GM13977 (cell line): ENCODE measurements around the gene PTAR1.
A peak's percentile ranks its signal among the peaks of the same experiment; 100 is the strongest.
"Not testable (repeated sequence)": the region's sequence is repeated elsewhere in the genome, so short reads cannot be mapped to it uniquely, and the experiment has no call there.

Experiments
- DNase-seq: peaks from one replicate; pipeline ENCODE4 v3.0.0; 2012; ENCODE audit warnings: low spot score
- CTCF ChIP-seq: IDR thresholded peaks from 2 replicates; pipeline ENCODE4 v1.5.1; 2012; ENCODE audit warnings: mild to moderate bottlenecking, control low read depth; ENCODE audit not compliant: insufficient read depth; ENCODE audit errors: extremely low read depth, missing control alignments
- in situ Hi-C: fragments of 300-500 bp; cut with MboI; formaldehyde crosslinking; loops from one replicate; pipeline ENCODE4 v1.12.0; 2022; ENCODE audit warnings: low sequenced_read_pairs, low pct_unique_long_range_greater_than_20kb, mixed read lengths, inconsistent platforms; ENCODE audit not compliant: unreplicated experiment

PTAR1 gene, protein sequence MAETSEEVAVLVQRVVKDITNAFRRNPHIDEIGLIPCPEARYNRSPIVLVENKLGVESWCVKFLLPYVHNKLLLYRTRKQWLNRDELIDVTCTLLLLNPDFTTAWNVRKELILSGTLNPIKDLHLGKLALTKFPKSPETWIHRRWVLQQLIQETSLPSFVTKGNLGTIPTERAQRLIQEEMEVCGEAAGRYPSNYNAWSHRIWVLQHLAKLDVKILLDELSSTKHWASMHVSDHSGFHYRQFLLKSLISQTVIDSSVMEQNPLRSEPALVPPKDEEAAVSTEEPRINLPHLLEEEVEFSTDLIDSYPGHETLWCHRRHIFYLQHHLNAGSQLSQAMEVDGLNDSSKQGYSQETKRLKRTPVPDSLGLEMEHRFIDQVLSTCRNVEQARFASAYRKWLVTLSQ

DNA sequence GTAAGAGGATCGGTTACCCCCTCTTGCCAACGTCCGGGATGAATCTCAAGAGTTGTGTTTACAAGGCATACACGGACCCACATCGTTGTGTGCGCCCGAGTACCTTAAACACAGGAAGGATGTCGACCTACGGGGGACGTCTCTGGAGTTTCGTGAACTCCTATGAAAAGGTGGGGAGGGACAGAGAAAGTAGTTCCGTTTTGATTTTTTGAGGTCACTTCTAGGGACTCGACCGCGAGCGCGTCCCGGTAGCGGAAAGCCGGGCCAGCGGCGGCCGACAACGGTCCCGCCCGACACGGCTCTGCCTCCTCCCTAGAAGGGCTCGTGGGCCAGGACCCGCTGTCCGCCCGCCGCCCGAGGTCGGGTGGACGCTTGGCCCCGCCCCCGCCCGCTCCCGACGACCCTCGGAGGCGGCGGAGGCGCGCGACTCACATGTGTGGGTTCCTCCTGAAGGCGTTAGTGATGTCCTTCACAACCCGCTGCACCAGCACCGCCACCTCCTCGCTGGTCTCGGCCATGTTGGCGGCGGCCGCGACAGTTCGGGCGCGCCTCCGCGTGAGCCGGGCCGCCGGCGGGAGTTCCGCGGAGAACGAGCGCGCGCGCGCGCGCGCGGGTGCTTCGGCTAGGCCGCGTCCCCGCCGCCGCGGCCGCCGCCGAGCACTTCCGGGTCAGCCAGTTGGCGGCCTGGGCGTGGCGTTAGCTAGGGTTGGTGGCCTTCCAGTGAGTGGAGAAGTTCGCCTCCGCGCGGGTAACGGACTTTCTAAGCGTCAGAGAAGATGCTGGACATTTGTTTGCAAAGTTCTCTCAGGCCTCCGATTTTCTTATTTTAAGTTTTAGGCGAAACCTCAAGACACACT, at the start of gene PTAR1:
Gene PTAR1, minus strand, starts transcription at position 591 of the 857 bp plus-strand sequence. Its CDS starts 73 bp downstream, at position 518.
- no peak for TF ChIP-seq CTCF
- in situ Hi-C loops = no loop called here
- peak; percentile 90 for DNase-seq

GRCh38 chr9:69809304-69809863, 49.6 kb upstream of the PTAR1 start:
- DNase-seq = no peak
- peak; percentile 19 for TF ChIP-seq CTCF
- in situ Hi-C loops = no loop called here

DNA sequence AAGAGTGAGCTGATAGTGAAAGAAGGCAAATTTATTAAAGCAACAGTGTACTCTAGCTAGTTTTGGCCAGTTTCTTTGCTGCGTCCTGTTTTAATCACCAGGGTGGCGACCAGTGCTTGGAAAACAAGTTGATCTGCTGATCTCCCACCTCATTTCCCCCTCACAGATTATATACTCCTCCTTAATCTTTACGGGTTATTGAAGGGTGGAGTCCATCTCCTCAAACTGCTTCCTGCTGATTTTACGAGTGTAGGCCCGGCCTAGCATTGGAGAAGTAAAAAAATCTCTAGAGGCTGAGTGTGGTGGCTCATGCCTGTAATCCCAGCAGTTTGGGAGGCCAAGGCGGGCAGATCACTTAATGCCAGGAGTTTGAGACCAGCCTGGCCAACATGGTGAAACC, 46.8 kb upstream of the PTAR1 start:
- in situ Hi-C loops = no loop called here
- no peak for TF ChIP-seq CTCF
- no peak for DNase-seq

- in situ Hi-C loops = no loop called here
- DNase-seq = no peak
- no peak for TF ChIP-seq CTCF
Observed at GRCh38 chr9:69805962-69806515, 46.2 kb upstream of the PTAR1 start.

- no peak for TF ChIP-seq CTCF
- in situ Hi-C loops = no loop called here
- DNase-seq = no peak
Observed at GRCh38 chr9:69801989-69802388, 42.2 kb upstream of the PTAR1 start.

DNA sequence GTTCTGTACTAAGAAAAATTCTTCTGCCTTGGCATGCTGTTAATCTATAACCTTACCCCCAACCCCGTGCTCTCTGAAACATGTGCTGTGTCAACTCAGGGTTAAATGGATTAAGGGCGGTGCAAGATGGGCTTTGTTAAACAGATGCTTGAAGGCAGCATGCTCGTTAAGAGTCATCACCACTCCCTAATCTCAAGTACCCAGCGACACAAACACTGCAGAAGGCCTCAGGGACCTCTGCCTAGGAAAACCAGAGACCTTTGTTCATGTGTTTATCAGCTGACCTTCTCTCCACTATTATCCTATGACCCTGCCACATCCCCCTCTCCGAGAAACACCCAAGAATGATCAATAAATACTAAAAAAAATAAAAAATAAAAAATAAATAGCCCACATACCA, 40.2 kb upstream of the PTAR1 start:
- DNase-seq, in situ Hi-C loops: not testable (repeated sequence)

- DNase-seq, in situ Hi-C loops: not testable (repeated sequence)
Observed at GRCh38 chr9:69799521-69799920, 39.7 kb upstream of the PTAR1 start.
